GM19328 (cell line): ENCODE data around the gene PATJ.

Experiments
- ATAC-seq: cut with Tn5 transposase; IDR thresholded peaks from one replicate; pipeline ENCODE4 v1.9.1; 2021; ENCODE audit warnings: mild to moderate bottlenecking, moderate library complexity; ENCODE audit not compliant: unreplicated experiment

Gene PATJ

DNA sequence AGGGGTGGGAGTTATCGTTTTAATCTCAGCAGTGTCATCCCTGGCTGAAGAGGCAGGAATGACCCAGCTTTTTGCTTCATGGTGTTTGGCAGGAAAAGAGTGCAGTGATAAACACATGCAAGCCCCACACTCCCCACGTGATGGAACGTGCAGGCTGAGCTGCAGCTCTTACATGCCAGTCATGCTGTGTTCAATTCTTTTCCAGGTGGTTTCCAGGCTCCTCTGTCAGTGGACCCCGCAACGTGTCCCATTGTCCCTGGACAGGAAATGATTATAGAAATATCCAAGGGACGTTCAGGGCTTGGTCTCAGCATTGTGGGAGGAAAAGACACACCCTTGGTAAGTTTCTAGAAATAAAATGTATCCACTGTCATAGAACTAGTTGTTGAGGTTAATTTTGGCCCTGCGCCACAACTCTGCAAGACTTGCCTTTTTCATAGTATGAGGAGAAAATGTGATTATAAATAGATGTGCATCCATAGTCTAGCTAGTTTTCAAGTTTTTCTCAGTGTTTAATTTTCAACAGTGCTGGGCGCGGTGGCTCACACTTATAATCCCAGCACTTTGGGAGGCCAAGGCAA is 342.1 kb downstream of the PATJ start:
- ATAC-seq, result no peak

DNA sequence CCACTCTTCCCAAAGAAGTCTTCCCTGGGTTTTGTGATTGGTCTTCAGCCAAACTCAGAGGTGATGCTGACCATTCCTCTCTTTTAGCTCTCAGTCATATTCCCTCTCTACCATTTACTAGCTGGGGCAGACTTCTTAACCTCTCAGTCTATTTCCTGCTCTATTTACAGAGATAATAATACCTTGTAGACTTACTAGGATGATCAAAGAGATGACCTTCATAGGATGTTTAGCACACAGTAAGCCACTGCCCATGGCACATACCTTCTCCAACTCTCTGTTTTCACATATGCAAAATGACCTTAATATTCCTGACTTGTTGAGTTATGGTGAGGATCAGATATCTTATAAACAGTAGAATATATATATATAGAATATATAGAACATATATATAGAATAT is 346.2 kb downstream of the PATJ start:
- ATAC-seq, result no peak

DNA sequence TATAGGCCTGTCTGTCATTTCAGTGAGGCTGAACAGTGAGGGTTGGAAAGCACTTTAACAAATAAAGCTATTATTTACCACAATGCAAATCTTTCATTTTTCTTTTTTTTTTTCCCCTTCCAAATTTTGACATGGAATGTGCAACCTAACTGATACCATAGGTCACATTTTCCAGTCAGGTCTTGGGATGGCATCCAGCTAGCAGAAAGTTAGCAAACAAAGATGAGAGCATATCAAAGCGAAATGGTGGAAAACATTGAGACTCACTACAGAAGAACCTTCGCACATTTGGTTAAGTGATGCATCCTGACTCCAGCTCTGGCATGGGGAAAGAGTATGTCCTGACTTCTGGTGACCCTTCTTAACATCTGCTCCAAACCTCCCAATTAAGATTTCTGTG is 347.3 kb downstream of the PATJ start:
- no peak for ATAC-seq

DNA sequence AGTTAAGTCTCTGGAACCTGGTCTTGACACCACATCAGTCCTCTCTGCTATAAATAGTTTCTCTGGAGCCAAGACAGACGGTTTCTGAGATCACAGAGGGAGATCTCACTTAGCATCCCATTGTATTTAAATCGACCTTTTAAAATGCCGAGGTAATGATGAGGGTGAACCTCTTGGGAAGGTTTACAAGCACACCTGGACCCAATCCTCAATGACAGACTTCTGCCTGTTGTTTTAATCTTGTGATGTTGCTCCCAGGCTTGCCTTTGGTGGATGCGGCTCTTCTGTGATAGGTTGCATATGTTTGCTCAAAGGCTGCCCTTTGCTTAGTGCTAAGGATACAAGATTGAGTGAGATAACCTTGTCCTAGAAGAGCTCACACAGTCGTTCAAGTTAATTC is 347.7 kb downstream of the PATJ start:
- no peak for ATAC-seq

DNA sequence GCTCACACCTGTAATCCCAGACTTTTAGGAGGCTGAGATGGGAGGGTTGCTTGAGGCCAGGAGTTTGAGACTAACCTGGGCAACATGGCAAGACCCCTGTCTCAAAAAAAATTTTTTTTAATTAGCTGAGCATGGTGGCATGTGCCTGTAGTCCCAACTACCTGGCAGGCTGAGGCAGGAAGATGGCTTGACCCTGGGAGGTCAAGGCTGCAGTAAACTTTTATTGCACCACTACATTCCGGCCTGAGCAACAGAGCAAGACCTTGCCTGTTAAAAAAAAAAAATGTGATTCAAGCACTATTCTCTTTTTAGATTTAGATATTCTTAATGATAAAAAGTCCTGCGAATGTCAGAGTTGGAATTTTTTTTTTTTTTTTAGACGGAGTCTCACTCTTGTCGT is 349.8 kb downstream of the PATJ start:
- no peak for ATAC-seq

DNA sequence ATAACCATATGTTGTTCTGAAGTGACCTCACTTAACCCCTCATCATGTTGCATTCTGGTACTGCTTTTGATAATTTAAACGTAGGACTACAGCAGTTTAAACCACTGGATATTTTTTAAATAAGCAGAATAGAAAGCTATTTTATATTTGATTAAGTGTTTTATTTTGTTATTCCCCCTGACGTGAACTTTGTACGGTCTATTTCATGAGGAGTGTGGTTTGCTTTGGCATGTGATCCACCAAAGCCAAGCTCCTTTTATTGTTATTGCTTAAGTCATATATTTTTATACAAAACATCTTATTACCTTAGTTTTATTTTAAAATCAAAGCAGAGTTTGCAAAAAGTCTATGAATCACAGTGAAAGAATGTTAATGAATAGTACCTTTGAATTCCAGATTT is 351.0 kb downstream of the PATJ start:
- ATAC-seq, result no peak

DNA sequence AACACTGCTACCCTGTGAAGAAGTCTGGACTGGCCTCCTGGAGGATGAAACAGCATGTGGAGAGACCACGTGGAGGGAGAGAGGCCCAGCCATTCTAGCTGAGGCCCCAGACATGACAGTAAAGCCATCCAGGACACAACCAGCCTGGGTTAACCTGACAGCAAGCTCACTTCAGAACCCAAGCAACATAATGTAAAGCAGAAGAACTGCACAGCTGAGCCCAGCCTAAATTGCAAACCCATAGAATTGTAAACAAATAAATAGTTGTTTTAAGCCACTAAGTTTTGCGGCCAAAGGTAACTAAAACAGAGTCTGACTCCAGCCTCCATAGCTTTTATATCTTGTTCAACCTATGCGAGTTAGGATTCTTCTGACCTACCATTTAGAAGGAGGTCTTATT is 355.2 kb downstream of the PATJ start:
- ATAC-seq, result no peak

DNA sequence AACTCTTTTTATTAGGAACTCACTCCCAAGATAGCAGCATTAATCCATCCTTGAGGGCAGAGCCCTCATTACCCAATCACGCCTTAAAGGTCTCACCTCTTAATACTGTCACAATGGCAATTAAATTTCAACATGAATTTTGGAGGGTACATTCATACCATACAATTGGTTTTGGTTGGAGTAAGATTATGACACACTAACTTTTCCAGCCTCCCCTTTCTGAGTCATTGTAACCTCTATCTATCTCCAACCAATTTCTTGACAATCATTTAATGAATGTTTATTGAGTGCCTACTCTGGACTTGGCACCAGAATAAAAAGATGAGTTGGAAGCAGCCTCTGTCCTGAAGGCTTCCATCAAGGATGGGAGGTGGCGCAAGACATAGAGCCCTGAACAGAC is 358.2 kb downstream of the PATJ start:
- no peak for ATAC-seq

DNA sequence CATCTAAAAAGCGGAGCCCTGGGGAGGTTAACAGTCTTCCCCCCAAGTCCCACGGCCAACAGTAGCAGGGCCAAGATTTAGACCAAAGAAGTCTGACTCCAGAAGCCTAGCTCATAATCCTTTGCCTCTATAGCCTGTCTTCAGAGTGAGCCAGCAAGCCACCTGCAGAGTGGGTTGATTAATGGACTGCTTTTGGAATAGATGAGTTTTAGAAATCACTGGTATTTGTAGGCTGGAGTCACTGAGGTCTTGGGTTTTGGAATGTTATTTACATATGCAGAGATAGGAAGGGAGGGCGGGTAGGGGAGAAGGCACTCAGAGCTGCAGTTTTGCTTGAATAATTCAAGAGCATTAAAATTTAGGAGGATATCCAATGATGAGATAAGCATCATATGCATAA is 361.6 kb downstream of the PATJ start:
- no peak for ATAC-seq

DNA sequence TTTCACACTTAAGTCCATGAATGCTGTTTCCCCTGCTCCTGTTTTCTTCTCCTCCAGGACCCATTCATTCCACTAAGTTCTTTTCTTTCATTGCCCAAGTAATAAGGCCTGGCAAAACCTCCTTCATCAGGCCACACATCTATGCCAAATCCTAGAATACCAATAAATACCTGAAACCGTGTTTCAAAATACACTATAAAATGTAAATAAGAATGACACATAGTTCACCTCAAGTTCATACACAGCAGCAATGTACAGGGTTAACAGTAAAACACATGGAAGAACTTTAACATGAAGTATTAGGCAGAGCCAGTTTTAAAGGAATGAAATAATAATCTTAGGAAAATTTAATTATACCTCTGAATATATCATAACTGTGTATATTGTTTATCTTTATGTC is 365.6 kb downstream of the PATJ start:
- no peak for ATAC-seq

DNA sequence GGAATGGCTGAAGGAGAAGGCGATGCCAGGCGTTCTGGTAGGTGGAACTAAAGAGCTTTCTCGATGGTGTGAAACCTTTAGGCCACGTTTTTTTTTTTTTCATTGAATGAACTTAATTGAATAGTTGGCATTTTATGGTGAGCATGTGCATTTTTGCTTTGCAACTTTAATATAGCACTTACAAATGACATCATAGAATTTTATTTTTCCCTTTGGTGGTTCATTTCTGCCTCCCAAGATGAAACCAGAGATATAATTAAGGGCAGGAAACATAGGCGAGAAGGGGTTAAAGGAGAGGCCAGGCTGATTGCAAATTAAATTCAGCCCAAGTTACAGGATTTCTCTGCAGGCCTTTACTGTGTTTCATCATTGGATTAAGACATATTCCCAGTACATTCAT is 366.8 kb downstream of the PATJ start:
- no peak for ATAC-seq

DNA sequence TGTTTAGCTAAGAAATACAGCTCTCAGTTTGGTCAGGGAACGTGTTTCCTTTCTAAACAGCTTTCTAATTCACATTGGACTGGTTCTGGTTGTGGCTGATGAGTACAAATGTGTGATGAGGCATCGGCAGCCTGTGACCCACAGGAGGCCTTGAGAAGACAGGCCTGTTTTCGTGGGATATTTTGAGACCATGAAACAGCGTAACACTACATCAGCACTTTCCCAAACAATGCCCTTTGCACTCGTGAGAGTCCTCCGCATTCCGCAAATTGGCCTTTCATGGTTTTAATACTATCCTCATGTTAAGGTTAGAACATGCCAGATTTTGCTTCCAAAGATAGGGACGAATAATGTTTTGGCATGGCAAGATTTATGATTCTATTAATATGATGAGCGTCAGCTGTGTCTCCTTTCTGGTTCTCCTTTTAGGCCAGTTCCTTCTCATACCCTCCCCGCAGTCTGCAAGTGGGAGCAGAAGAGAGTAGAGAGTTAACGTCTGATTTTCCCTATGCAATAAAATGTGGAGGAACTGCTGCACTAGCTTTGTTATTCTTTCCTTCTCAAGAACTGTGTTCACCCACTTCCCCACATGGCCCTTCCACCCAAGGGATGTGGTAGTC is 368.0 kb downstream of the PATJ start:
- no peak for ATAC-seq

DNA sequence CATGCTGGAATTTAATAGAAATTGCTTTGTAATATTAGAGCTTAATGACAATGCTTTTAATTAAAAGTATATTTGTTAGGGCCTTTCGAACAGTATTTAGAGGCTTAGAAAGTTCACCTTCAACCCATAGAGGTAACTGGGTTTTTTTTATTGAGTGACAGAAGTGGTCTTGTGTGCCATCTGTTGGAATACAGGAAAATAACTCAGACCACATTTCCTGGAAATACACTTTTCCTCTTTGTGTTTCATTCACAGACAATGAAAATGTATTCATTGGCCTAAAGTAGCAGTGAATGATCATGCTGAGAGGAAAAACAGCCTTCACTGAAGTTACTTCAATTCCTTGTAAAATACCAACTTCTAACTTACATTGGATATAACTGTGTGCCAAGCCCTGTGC is 368.8 kb downstream of the PATJ start:
- ATAC-seq, result no peak

DNA sequence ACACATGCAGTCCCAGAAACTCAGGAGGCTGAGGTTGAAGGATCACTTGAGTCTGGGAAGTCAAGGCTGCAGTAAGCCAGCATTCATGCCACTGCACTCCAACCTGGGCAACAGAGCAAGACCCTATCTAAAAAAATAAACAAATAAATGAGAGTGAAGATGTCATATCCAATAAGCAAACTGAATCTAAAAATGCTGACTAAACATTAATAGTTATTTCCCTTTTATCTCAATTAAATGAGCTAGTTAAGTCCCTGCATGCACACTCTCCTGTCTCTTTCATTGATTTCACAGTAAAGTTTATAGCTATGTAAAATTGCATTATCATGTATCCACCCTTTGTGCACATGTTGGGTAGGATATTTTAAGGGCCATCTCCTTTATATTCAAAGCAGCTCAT is 371.2 kb downstream of the PATJ start:
- ATAC-seq, result no peak

DNA sequence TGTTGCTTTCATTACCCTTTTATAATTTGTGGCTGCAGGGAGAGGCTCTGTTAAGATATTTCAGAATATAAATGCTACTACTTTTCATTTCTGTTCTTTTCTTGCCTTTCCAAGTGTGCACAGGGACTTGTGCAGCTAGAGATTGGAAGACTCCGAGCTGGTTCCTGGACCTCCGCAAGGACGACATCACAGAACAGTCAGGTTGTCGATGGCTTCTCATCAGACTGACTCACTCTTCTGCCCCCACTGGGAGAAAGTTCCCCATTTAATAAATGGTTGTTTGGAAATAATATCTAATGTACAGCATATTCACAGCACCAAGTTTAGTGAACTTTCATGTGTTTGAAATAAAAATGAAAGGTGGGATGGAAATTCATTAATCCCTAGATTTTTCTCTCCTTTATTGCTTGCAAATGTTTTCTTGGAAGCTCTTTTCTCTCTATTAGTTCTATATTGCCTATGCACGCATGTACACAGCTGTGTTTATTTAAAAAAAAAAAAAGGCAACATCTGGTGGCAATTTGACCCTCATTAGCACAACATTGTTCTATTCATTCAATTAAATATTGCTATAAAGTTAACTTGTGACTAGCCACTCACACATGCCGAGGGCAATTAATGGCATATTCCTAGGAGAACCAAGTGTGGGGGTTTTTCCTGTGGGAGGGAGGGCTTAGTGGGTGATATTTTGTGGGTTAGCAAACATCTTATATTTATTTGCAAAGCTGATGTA is 374.9 kb downstream of the PATJ start:
- no peak for ATAC-seq

DNA sequence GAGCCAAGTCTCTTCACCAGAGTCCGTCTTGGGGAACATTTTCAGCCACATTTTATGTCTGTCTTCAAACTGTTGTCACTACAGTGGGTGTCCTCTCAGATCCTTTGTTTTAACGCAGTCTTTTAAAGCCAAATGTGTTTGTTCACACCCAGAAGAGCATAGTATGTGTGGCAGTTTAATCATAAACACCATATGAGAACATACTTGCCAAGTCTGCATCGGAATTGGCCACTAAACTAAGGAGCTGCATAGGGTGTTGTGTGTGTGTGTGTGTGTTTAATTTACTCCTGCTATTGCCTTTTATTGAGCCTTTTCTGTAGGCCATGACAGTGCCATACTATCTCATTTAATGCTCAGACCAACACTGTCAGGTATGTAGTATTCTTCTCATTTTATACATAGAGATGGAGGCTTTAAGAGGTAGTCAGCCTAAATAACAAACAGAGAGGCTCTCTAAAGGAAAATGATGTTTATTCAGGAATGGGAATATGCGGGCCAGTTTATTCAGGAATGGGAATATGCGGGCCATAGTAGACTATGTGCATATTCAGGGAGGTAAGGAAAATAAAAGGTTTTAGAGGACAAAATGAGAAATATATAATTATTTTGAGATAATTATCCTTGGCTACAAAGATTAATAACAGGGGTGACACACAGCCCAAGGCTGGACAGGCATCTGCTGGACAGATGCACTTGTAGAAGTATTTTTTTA is 384.5 kb downstream of the PATJ start:
- no peak for ATAC-seq

DNA sequence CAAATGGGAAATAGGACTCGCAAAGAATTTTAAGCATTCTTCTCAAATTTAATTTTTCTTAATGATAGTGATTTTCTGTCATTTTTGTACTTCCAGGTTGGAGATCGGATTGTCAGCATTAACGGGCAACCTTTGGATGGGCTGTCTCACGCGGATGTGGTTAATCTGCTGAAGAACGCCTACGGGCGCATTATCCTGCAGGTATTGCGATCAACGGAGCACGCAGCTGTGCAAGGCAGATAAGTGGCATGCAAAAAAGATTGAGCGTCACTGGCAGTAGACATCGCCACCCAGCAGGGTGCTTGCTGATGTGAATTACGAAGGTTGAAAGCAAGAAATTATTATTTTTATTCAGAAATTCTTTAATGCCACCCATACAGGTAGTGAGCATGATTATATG is 386.5 kb downstream of the PATJ start:
- ATAC-seq, result no peak

DNA sequence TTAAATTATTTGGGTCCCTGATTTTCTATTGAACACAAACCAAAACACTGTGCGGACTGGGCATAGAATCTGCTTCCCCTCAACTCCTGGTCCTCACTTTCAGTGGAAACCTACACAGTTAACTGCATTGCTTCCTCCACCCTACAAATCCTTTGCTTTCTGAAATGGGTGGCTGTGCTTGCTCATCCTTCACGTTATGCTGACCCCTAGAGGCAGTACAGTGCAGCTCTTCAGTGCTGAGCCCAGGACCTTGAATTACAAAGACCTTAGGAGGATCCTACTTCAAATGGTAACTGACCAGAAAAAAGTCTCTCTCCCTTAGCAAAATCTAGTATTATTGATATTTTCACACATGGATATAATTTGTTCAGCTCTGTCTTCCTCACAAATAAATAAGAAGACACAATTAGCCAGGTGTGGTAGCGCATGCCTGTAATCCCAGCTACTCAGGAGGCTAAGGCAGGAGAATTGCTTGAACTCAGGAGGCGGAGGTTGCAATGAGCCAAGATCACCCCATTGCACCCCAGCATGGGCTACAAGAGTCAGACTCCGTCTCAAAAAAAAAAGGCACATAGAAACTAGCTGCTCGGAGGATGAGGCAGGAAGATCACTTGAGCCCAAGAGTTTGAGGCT is 388.9 kb downstream of the PATJ start:
- ATAC-seq, result no peak

DNA sequence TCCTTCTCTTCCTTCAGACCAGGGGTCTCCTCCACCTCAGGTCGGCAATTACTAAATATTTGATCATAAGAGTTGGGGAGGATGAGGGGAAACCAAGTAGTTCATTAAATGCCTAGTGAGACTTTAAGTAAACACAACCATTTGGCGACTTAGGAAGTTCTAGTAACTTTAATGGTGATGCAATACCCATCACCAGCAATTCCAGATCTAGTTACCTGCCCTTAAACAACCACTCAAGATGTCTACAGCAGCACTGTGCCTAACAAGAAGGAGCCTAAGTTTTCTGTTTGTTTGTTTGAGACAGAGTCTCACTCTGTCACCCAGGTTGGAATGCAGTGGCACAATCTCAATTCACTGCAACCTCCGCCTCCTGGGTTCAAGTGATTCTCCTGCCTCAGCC is 395.7 kb downstream of the PATJ start:
- no peak for ATAC-seq

DNA sequence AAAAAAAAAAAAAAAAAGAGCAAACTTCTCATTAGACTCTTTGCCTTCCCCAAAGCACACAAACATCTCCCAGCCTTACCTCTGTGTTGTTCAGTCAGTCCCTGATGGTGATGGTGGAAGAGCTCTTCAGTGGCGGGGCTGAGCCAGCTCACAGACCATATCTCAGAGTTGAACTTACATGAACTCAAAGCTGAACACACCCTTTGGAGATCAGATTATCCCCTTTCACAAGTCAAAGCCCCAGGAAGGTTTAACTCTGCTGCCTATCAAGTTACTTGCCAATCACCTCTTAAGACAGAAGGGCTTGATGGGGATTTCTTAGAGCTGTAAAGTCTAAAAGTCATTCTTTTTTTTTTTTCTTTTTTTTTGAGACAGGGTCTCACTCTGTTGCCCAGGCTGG is 397.1 kb downstream of the PATJ start:
- no peak for ATAC-seq

DNA sequence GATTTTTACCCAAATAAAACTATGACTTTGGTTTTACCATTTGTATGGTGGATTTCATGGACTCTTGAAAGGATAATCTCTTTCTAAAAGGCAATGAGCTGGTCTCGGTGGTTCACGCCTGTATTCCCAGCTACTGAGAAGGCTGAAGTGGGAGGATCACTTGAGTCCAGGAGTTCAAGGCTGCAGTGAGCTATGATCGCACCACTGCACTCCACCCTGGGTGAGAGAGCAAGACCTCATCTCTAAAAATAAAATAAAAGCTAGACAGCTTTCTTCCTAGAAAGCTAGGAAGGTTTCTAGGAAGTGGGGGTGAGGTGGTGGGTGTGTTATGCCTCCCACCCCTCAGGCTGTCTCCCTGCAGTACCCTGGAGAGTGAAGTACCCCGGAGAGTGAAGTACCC is 398.4 kb downstream of the PATJ start:
- ATAC-seq, result no peak

DNA sequence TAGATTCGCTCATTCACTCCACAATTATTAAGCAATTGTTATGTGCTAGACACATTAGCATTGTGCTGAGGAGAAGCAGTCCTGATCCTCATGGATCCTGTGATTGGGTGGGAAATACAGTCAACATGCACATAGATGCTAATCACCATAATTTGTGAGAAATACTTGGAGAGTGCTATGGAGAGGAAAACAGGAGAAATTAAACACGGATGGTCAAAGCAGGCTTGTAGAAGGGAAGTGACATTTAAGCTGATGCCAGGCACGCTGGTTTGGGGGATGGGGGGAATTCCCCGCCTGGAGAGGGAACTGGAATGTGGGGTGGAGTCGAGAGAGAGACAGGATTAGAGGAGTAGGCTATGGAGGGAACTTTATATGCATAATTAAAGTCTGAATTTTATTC is 400.2 kb downstream of the PATJ start:
- no peak for ATAC-seq
